Renal cortex interstitium (tissue), 15 donors: ENCODE measurements around the gene NSUN6. TPM values are rescaled to one million over a fixed set of nuclear protein-coding genes. Genes with fewer than 3 reads are reported as not detected.

Experiments
- DNase-seq, 11 donors: peaks; one replicate each; pipeline ENCODE4 v3.0.0-alpha.2; 2013; ENCODE audit warnings: low read depth in 9 of 11, low spot score in 4 of 11; ENCODE audit errors: extremely low read depth in 1 of 11
- long read RNA-seq, 16 experiments: transcript quantifications; one replicate each; lab custom pipeline, GENCODE V29; 2026
- polyA plus RNA-seq, 3 donors: library from polyadenylated mRNA; unstranded; fragments of 120-200 nt; gene quantifications; one replicate each; pipeline ENCODE4 v1.2.1, GENCODE V29; 2013; ENCODE audit not compliant: insufficient read length in 3 of 3

The NSUN6 gene, protein sequence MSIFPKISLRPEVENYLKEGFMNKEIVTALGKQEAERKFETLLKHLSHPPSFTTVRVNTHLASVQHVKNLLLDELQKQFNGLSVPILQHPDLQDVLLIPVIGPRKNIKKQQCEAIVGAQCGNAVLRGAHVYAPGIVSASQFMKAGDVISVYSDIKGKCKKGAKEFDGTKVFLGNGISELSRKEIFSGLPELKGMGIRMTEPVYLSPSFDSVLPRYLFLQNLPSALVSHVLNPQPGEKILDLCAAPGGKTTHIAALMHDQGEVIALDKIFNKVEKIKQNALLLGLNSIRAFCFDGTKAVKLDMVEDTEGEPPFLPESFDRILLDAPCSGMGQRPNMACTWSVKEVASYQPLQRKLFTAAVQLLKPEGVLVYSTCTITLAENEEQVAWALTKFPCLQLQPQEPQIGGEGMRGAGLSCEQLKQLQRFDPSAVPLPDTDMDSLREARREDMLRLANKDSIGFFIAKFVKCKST
- polyA plus RNA-seq = 10 to 100 TPM; 21.5 to 41.0 (median 27.4) TPM
- long read RNA-seq, donor 1 = 0 reads
- long read RNA-seq, donor 2, partial matches to known transcripts = 15 of 27 reads
- long read RNA-seq, donor 2, other reads (novel, unspliced or antisense) = 11 of 27 reads
- long read RNA-seq, donor 3, partial matches to known transcripts = 0 of 2 reads
- long read RNA-seq, donor 3, other reads (novel, unspliced or antisense) = 0 of 2 reads
- long read RNA-seq, donor 4, partial matches to known transcripts = 0 of 2 reads
- long read RNA-seq, donor 4, other reads (novel, unspliced or antisense) = 0 of 2 reads
- long read RNA-seq, donor 5 = 0 reads
- long read RNA-seq, donor 6, partial matches to known transcripts = 10 of 29 reads
- long read RNA-seq, donor 6, other reads (novel, unspliced or antisense) = 18 of 29 reads
- long read RNA-seq, donor 7, partial matches to known transcripts = 0 of 1 reads
- long read RNA-seq, donor 7, other reads (novel, unspliced or antisense) = 0 of 1 reads
- long read RNA-seq, donor 8, partial matches to known transcripts = 0 of 5 reads
- long read RNA-seq, donor 8, other reads (novel, unspliced or antisense) = 0 of 5 reads
- long read RNA-seq, donor 9, partial matches to known transcripts = 0 of 1 reads
- long read RNA-seq, donor 9, other reads (novel, unspliced or antisense) = 0 of 1 reads
- long read RNA-seq, donor 10, partial matches to known transcripts = 13 of 14 reads
- long read RNA-seq, donor 10, other reads (novel, unspliced or antisense) = 0 of 14 reads
- long read RNA-seq, donor 11, partial matches to known transcripts = 0 of 3 reads
- long read RNA-seq, donor 11, other reads (novel, unspliced or antisense) = 0 of 3 reads
- long read RNA-seq, donor 12, partial matches to known transcripts = 0 of 1 reads
- long read RNA-seq, donor 12, other reads (novel, unspliced or antisense) = 0 of 1 reads
- long read RNA-seq, donor 13 = 0 reads
- long read RNA-seq, donor 14 = 0 reads
- long read RNA-seq, donor 15, partial matches to known transcripts = 0 of 1 reads
- long read RNA-seq, donor 15, other reads (novel, unspliced or antisense) = 0 of 1 reads
- long read RNA-seq, donor 16, partial matches to known transcripts = 33 of 91 reads
- long read RNA-seq, donor 16, other reads (novel, unspliced or antisense) = 51 of 91 reads

DNA sequence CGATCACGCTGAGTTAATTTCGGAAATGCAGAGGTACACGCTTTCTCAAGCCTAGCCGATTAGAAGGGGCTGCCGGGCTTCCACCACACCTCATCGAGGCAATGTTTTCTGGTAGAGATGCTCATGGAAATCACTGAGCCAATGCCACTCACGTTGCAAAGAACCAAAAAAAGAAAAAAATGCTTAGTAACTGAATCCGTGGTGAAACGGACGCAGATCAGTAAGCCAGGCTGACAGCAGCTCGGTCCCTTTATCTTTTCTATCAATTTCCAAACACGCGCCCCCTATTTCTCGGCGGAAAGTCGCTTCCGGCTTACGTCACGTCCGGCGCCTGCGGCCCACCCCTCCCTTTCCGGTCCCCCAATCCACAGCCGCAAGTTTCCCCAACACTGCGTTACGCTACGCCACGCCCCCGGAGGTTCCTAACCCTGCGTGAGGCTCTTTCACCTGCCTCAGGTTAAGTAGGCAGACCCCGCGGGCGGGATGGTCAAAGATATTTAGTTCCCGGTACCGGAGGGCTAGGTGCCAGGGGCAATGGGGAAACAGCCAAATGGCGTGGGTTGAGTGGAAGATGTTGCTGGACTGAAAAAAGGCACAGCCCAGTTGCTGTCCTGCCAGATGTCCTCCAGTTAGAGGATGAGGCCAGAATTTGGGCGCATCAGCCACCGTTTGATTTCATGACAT, at the start of gene NSUN6:
Gene NSUN6, minus strand, starts transcription at position 264 of the 684 bp plus-strand sequence. CDS start 384 bp downstream, outside the sequence.
- peak in 10 of 11 donors; percentile 83 to 90 (median 88) for DNase-seq

- no peak for DNase-seq
Observed at GRCh38 chr10:18699849-18700840, 48.8 kb upstream of the NSUN6 start.

DNA sequence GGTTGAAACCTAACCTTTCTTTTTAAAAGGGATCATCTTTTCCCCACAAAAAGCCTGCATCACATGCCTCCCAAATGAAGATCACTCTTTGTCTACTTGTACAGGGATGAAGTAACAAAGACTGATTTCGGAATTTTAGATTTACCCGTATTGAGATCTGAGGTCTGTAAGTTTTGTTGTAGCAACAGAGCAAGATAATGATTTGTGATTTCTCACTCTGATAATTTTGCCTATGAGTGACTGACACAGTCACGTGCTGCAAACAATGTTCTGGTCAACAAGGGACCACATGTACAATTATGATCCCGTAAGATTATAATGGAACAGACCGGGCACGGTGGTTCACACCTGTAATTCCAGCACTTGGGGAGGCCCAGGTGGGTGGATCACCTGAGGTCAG, 39.2 kb upstream of the NSUN6 start:
- DNase-seq = no peak

- DNase-seq = peak in 1 of 11 donors; percentile 32
Observed at GRCh38 chr10:18689498-18689897, 38.1 kb upstream of the NSUN6 start.

DNA sequence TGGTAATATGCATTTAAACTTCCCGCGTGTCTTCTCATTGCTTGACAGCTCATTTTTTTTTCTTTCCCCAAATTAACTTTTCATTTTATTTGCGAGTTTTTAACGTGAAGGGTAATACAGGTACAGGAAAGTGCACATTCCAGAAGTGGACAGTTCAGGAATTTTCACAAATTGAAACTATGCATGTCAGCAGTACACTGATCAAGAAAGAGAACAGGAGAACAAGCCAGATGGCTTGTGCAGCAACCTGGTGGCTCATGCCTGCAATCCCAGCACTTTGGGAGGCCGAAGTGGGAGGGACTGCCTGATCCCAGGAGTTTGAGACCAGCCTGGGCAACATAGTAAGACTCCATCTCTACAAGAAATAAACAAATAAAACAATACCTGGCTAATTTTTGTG, 36.3 kb upstream of the NSUN6 start:
- DNase-seq = no peak

- DNase-seq = no peak
Observed at GRCh38 chr10:18687195-18687594, 35.8 kb upstream of the NSUN6 start.

- DNase-seq = no peak
Observed at GRCh38 chr10:18685555-18685954, 34.2 kb upstream of the NSUN6 start.

DNA sequence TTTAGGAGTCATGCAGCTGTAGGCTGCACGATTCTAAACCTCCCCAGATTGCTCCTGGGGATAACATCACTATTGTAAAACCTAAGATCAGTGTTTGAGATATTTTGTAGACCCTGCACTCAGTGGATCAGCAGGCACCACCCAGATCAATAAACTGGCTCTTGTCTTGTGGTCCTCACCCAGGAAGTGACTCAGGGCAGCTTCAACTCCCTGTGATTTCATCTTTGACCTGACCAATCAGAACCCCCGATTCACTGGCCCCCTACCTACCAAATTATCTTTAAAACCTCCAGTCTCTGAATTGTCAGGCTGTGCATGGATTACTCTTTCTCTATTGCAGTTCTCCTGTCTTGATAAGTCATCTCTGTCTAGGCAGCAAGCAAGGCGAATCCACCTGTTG, 33.6 kb upstream of the NSUN6 start:
- no peak for DNase-seq

- DNase-seq = no peak
Observed at GRCh38 chr10:18684416-18684815, 33.0 kb upstream of the NSUN6 start.

- DNase-seq = no peak
Observed at GRCh38 chr10:18683427-18683826, 32.0 kb upstream of the NSUN6 start.

DNA sequence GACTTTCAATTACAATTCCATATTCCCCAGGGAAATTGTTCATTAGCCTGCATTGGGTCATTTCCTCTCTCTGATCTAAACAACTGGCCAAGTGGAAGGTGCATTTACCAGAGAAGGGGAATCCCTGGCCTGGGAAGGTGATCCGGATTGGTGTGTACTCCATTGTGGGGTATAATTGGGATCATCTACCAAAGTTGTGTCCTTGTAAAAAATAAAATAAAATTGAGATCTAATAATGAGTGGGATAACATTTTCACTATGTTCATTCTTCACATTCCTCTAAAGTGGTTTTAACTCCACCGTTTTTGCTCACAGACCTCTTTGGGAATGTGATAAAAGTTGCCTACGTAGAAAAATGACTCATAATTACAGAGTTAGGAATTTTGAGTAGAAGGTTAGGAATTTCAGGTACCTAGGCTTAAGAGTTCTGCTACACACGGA, 30.6 kb upstream of the NSUN6 start:
- no peak for DNase-seq

GRCh38 chr10:18681366-18681765, 30.0 kb upstream of the NSUN6 start:
- no peak for DNase-seq

DNA sequence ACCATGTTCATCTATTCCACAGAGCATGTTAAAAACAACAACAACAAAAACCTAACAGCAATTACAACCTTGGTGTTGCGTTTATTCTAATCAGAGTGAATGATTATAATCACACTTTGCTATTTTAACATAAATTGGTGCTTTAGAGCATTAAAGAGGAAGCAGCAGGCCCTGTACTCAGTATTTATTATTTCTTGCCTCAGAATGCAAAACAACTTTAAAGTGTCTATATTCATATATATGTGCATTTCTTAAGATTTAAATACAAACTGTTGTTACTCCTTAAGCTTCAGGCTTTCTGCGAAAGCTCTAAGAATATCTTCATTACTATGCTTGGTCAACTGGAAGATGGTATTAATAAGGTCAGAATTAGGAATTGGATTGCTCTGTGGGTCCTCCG, 29.4 kb upstream of the NSUN6 start:
- DNase-seq = no peak

DNA sequence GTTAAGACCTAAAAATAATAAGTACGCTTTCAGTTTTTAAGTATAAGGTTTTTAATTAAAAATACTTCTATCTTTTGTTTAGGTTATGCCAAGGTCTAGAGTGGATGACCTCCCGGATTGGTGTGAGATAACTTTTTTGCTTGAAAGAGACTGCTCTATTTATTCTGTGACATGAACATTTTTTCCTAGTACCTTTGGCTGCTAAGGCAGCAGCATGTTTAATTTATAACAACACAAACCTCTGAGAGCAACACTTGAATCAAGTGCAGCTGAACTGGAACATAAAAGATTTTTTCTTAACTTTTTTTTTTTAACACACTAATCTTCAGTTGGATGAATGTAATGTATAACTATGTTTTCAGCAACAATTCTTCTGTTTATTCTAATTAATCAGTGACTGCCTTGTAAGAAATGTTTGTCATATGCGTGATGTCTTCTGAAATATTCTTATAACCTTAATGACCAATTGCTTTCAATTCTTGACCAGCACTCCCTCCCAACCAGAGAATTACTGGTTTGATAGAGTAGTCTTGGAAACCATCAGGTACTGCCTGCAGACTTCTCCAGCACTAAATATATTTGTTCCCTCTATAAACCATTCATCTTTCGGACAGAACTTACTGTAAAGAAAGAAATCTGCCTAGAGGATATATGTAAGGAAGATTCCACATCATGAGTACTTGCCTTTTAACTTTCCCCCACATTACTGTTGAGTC, 23.9 kb upstream of the NSUN6 start:
- DNase-seq = no peak

DNA sequence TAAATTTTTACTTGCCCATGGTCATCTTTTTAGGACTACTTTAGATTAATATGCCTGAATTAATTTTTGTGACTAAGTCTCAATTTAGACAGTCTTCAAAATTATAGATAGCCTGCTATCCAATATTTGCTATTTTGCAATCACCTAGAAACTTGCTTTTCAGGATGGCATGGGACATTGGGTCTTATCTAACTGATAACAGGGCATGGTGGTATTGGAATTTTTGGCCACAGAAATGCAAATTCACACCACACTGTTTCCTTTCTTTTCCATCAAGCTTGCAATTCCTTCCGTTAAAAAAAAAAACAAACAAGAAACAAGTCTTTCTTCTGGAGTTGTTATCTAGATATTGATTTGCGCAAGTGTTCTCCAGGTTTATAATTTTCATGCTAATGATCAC, 16.6 kb upstream of the NSUN6 start:
- DNase-seq = no peak

DNA sequence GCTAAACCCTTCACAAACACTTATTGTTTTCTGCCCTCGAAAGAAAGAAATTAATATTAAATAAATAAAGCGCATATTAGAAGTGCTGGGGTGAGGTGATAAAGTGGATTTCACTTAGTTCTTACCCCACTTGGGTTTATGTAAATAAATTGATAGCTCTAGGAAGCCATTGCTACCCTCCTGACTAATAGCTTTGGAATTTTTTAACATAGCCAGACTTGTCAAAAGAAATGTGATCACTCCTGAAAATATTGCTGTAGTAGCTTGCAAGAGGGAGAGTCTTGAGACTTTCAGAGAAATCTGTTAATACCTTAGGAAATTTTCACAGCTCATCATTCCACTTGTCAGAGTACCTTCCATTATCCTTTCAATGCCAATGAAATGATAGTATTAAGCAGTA, 15.4 kb upstream of the NSUN6 start:
- DNase-seq = no peak
